ENCODE measurements around the gene LRMDA.
A peak's percentile ranks its signal among the peaks of the same experiment; 100 is the strongest.

DNA sequence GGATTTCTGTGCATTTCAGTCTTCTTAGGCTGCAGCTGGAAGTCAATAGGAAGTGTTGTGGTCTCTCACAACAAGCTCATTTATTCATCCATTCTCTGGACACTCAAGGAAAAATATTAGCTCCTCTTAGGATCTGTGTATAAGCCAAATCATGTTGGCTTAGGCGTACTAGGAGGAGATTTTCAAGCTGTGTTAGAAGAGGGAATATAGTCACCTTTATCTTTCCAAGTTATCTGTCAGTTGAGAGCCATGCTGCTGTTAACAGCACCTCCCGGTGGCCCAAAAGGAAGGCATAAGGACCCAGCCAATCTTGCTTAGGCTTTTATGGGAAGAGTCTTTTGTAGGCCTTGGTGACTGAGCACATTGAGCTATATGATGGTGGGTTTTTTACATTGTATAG is 220.0 kb downstream of the LRMDA start:
- TF ChIP-seq, protein P1, sequence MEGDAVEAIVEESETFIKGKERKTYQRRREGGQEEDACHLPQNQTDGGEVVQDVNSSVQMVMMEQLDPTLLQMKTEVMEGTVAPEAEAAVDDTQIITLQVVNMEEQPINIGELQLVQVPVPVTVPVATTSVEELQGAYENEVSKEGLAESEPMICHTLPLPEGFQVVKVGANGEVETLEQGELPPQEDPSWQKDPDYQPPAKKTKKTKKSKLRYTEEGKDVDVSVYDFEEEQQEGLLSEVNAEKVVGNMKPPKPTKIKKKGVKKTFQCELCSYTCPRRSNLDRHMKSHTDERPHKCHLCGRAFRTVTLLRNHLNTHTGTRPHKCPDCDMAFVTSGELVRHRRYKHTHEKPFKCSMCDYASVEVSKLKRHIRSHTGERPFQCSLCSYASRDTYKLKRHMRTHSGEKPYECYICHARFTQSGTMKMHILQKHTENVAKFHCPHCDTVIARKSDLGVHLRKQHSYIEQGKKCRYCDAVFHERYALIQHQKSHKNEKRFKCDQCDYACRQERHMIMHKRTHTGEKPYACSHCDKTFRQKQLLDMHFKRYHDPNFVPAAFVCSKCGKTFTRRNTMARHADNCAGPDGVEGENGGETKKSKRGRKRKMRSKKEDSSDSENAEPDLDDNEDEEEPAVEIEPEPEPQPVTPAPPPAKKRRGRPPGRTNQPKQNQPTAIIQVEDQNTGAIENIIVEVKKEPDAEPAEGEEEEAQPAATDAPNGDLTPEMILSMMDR (IDR thresholded peaks at IDR 0.05 in 2 of 3, conservative IDR thresholded peaks at IDR 0.05 in 1 of 3; ENCODE audit: control insufficient read depth in 2 of 3, extremely low read depth in 1 of 3, insufficient read depth in 1 of 3, low read depth in 3 of 3, low read length in 3 of 3), result peak in 2 of 3 experiments; percentile 7 to 30; a peak in 2 of 6 replicates
- no peak for TF ChIP-seq CREB1 (IDR thresholded peaks at IDR 0.05; ENCODE audit: low read depth)
- no peak for TF ChIP-seq TCF7 (IDR thresholded peaks at IDR 0.05; ENCODE audit: borderline replicate concordance)
- TF ChIP-seq POLR2AphosphoS5 (IDR thresholded peaks at IDR 0.05; ENCODE audit: low read length), result no peak
- TF ChIP-seq, protein P2, sequence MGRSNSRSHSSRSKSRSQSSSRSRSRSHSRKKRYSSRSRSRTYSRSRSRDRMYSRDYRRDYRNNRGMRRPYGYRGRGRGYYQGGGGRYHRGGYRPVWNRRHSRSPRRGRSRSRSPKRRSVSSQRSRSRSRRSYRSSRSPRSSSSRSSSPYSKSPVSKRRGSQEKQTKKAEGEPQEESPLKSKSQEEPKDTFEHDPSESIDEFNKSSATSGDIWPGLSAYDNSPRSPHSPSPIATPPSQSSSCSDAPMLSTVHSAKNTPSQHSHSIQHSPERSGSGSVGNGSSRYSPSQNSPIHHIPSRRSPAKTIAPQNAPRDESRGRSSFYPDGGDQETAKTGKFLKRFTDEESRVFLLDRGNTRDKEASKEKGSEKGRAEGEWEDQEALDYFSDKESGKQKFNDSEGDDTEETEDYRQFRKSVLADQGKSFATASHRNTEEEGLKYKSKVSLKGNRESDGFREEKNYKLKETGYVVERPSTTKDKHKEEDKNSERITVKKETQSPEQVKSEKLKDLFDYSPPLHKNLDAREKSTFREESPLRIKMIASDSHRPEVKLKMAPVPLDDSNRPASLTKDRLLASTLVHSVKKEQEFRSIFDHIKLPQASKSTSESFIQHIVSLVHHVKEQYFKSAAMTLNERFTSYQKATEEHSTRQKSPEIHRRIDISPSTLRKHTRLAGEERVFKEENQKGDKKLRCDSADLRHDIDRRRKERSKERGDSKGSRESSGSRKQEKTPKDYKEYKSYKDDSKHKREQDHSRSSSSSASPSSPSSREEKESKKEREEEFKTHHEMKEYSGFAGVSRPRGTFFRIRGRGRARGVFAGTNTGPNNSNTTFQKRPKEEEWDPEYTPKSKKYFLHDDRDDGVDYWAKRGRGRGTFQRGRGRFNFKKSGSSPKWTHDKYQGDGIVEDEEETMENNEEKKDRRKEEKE (IDR thresholded peaks at IDR 0.05), result no peak
- no peak for TF ChIP-seq CEBPB (IDR thresholded peaks at IDR 0.05; ENCODE audit: borderline replicate concordance in 1 of 2, low read depth in 2 of 2, low read length in 2 of 2)
- no peak for TF ChIP-seq CHD2 (IDR thresholded peaks at IDR 0.05; ENCODE audit: borderline replicate concordance, low read depth, low read length)
- TF ChIP-seq, protein P3, sequence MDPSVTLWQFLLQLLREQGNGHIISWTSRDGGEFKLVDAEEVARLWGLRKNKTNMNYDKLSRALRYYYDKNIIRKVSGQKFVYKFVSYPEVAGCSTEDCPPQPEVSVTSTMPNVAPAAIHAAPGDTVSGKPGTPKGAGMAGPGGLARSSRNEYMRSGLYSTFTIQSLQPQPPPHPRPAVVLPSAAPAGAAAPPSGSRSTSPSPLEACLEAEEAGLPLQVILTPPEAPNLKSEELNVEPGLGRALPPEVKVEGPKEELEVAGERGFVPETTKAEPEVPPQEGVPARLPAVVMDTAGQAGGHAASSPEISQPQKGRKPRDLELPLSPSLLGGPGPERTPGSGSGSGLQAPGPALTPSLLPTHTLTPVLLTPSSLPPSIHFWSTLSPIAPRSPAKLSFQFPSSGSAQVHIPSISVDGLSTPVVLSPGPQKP (IDR thresholded peaks at IDR 0.05; ENCODE audit: low read depth, low read length), result no peak
- TF ChIP-seq SUZ12 (IDR thresholded peaks at IDR 0.05; ENCODE audit: unreplicated experiment), result no peak
- TF ChIP-seq RFX5 (IDR thresholded peaks at IDR 0.05; ENCODE audit: low read depth, low read length), result no peak
- peak; percentile 21; the same call in 1 of the 2 replicates for TF ChIP-seq RAD21 (IDR thresholded peaks at IDR 0.05; ENCODE audit: insufficient read depth, low read depth, low read length)
- no peak for TF ChIP-seq RUNX3 (IDR thresholded peaks at IDR 0.05; ENCODE audit: low read length)
- TF ChIP-seq JUNB (IDR thresholded peaks at IDR 0.05), result no peak
- no peak for TF ChIP-seq POLR2A (IDR thresholded peaks at IDR 0.05; ENCODE audit: low read depth, low read length)

Measured in GM12878 (cell line).